Stimulated activated naive CD4-positive, alpha-beta T cell (primary cell): ENCODE data around the gene PRB4.
"Not testable (repeated sequence)": the region's sequence is repeated elsewhere in the genome, so short reads cannot be mapped to it uniquely, and the experiment has no call there.

ENCODE experiments used
- DNase-seq, 6 experiments: peaks; one replicate each; lab custom pipeline; 2025; lab: John Stamatoyannopoulos, UW

PRB4 gene

DNA sequence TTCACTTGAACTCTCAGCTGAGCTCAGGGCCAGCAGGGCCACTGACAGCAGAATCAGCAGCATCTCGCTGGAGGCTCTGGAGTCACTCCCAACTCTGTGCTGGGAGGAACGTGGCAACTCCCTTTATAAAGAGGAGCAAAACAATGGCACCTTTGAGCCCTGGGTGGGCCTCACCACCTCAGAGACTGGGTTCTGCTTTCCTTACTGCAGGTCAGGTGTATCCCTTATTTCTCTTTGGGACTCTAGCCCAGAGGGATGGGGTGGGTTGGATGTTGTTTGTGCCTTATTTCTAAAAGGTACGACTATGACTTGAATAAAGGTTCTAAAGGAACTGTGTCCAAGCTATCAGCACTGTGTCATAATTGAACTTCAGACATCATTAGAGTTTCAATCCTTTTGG, at the start of gene PRB4:
TSS of gene PRB4 (minus strand) at position 101 of the 400 bp plus-strand sequence. CDS start at position 63, 38 bp downstream.
- no peak for DNase-seq

DNA sequence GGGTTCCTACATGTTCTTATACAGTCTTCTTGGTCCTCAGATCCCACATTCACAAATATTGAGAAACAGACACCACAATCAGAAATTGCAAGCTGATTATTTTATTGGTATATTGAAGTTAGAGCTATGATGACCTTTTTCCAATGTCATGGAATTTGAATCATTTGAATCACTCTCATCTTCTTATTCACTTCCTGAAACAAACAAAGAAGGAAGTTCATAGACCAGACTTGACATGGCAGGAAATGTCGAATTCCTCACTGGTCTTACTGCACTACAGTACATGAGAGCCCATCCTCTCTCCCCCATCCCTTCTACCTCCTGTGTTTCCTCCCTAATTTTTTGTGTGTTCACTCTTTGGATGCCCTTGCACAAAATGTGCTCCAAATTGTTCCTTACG, 41.5 kb upstream of the PRB4 start:
- not testable (repeated sequence) for DNase-seq

GRCh38 chr12:11348439-11348838, 38.2 kb upstream of the PRB4 start:
- no peak for DNase-seq

- no peak for DNase-seq
These were observed 37.6 kb upstream of the PRB4 start for GRCh38 chr12:11347810-11348209.

- no peak for DNase-seq
These were observed 34.3 kb upstream of the PRB4 start for GRCh38 chr12:11344500-11344899.

GRCh38 chr12:11324426-11324825, 14.2 kb upstream of the PRB4 start:
- no peak for DNase-seq

DNA sequence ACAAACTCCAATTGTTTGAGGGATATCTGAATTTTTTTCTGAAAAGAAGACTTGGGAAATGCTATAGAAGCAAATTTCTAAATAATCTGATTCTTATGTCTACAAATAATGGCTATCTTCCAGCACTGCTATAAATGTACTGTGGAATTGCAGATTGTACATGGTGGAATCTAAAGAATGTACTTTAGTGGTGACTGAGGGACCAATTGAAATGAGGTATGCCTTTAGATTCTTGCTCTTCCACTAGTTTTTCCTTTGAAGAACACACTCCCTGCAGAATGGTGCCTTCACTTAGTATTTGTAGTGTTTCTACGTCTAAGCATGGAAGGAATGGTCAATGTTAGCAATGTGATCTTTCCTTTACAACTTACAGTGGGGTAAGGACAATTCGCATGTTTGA, 11.7 kb upstream of the PRB4 start:
- no peak for DNase-seq

DNA sequence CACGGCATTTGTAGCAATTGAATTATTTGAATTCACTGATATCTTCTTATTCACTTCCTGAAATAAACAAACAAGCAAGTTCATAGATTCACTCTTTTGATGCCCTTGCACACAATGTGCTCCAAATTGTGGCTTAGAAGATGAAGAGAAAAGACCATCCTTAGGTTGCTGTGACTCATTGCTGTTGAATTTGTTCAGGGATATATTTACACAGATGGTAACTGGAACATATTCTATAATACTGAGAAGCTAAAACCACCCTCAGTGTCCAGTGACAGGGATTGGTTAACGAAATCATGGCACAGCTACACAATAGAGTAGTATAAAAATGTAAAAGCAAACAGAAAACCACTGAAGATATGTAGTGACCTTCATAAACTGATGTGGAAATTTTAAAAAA, 3.1 kb downstream of the PRB4 start:
- DNase-seq = no peak

GRCh38 chr12:11273449-11273848, 36.8 kb downstream of the PRB4 start:
- DNase-seq = no peak

DNA sequence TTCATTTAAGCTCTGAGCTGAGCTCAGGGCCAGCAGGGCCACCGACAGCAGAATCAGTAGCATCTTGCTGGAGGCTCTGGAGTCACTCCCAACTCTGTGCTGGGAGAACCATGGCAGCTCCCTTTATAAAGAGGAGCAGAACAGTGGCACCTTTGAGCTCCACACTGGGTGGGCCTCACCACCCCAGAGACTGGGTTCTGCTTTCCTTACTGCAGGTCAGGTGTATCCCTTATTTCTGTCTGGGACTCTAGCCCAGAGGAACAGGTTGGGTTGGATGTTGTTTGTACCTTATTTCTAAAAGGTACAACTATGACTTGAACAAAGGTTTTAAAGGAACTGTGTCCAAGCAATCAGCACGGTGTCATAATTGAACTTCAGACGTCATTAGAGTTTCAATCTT, 40.6 kb downstream of the PRB4 start, which contains the start of gene PRB3:
TSS of gene PRB3 (minus strand) at position 101 of the 400 bp plus-strand sequence. CDS start at position 63, 38 bp downstream.
- DNase-seq = no peak

DNA sequence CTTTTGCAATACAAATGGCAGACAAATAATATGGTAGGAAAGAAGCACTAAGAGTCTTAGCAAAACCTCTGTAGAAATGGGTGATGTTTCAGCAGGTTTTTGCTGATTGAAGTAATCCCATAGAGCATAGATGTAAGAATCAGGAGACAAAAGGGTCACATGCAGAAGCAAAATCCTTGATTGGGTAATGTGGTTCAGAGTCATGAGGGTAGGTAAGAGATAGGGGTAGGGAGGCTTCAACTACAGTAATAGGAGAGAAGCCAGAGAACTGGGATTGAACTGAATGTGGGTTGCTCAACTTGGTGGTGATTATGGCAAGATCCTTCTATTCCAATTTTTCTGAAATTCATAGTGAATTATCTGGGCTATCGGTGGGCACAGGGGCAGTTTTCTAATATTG, 45.7 kb downstream of the PRB4 start:
- no peak for DNase-seq
